HUDEP-2 (cell line): Measurements from ENCODE around the gene FMN2.
"Not testable (repeated sequence)": the region's sequence is repeated elsewhere in the genome, so short reads cannot be mapped to it uniquely, and the experiment has no call there.

Experiments used
- DNase-seq, 76 experiments: peaks; one replicate each; lab custom pipeline; 2025; ENCODE audit not compliant: unreplicated experiment in 76 of 76; lab: John Stamatoyannopoulos, UW

The FMN2 gene

GRCh38 chr1:240134596-240134995, 42.9 kb downstream of the FMN2 start:
- DNase-seq: no peak

GRCh38 chr1:240136402-240136801, 44.7 kb downstream of the FMN2 start:
- no peak for DNase-seq

- DNase-seq: no peak
Observed at GRCh38 chr1:240138867-240139266, 47.2 kb downstream of the FMN2 start.

GRCh38 chr1:240139511-240139910, 47.8 kb downstream of the FMN2 start:
- DNase-seq: no peak

- DNase-seq: no peak
Observed at GRCh38 chr1:240145120-240145519, 53.4 kb downstream of the FMN2 start.

- no peak for DNase-seq
Observed at GRCh38 chr1:240148333-240148732, 56.6 kb downstream of the FMN2 start.

GRCh38 chr1:240149484-240150094, 57.9 kb downstream of the FMN2 start:
- peak in 10 of 76 experiments; percentile 0 to 35 (median 8) for DNase-seq

GRCh38 chr1:240151136-240151735, 59.6 kb downstream of the FMN2 start:
- no peak for DNase-seq

- no peak for DNase-seq
Observed at GRCh38 chr1:240152611-240153297, 61.1 kb downstream of the FMN2 start.

GRCh38 chr1:240155605-240156004, 63.9 kb downstream of the FMN2 start:
- no peak for DNase-seq

- DNase-seq: no peak
Observed at GRCh38 chr1:240164742-240165141, 73.1 kb downstream of the FMN2 start.

GRCh38 chr1:240169188-240169587, 77.5 kb downstream of the FMN2 start:
- no peak for DNase-seq

GRCh38 chr1:240170266-240170665, 78.6 kb downstream of the FMN2 start:
- DNase-seq: no peak

- DNase-seq: no peak
Observed at GRCh38 chr1:240170806-240171205, 79.1 kb downstream of the FMN2 start.

GRCh38 chr1:240171907-240172306, 80.2 kb downstream of the FMN2 start:
- DNase-seq: no peak

GRCh38 chr1:240173836-240174235, 82.2 kb downstream of the FMN2 start:
- DNase-seq: no peak

GRCh38 chr1:240174734-240175133, 83.1 kb downstream of the FMN2 start:
- DNase-seq: no peak

- no peak for DNase-seq
Observed at GRCh38 chr1:240178366-240178765, 86.7 kb downstream of the FMN2 start.

- not testable (repeated sequence) for DNase-seq
Observed at GRCh38 chr1:240184682-240185081, 93.0 kb downstream of the FMN2 start.

- no peak for DNase-seq
Observed at GRCh38 chr1:240188139-240188538, 96.5 kb downstream of the FMN2 start.

GRCh38 chr1:240189386-240189989, 97.8 kb downstream of the FMN2 start:
- peak in 12 of 76 experiments; percentile 0 to 34 (median 8) for DNase-seq
